ENCODE results near the gene LGALS8. TPM values are rescaled to one million over a fixed set of nuclear protein-coding genes. Genes with fewer than 3 reads are reported as not detected.

Gene LGALS8
- total and polyA plus RNA-seq, 2 donors (not counting 1 experiment from before 2014, with no cell fraction given), result 38.0 to 67.0 TPM

- no peak for DNase-seq
- no peak overlapping the region for H3K27ac Mint-ChIP-seq
- H3K4me2 ChIP-seq (replicated peaks; ENCODE audit: low read depth, low read length, poor library complexity, severe bottlenecking), result peak overlapping the region; percentile 47
Measured at GRCh38 chr1:236502579-236502971, 21.2 kb upstream of the LGALS8 start.

More at GRCh38 chr1:236502579-236502971, 21.2 kb upstream of the LGALS8 start:
- intact Hi-C loops (cut with micrococcal nuclease), result no loop called here
- H3K4me3 Mint-ChIP-seq, result no peak overlapping the region
- WGBS (ENCODE audit: insufficient coverage), result 63% methylated on average over 2 of the region's 2 CpGs
- Histone ChIP-seq H4K20me1 (ENCODE audit: control insufficient read depth, insufficient read depth, low read length, poor library complexity, severe bottlenecking) (no peaks in the 10 kb centered on the region), H3K36me3 (replicated peaks in 1 of 2; ENCODE audit: control extremely low read depth in 1 of 2, control insufficient read depth in 1 of 2, extremely low read depth in 1 of 2, insufficient read depth in 2 of 2, low read length in 1 of 2) (no peaks in the 10 kb centered on the region), H3K9me3 (ENCODE audit: control extremely low read depth in 1 of 3, control insufficient read depth in 2 of 3, insufficient read depth in 1 of 3, low read length in 2 of 3) (no peaks in the 10 kb centered on the region), H3K79me2 (ENCODE audit: control insufficient read depth, insufficient read depth, low read length) (no peaks in the 10 kb centered on the region), H3K4me1 (ENCODE audit: control insufficient read depth in 2 of 2, insufficient read depth in 2 of 2, low read length in 2 of 2) (peaks cover 9 to 12% of the 10 kb centered on the region in 2 donors), H3K27ac (ENCODE audit: low read length in 2 of 2) (no peak overlapping the region), H3K9ac (ENCODE audit: low read length) (no peak overlapping the region), H2AFZ (ENCODE audit: insufficient read depth, low read depth, low read length, poor library complexity, severe bottlenecking) (peak overlapping the region; percentile 39), H3K27me3 (replicated peaks in 1 of 4; ENCODE audit: control extremely low read depth in 1 of 4, control insufficient read depth in 3 of 4, insufficient read depth in 4 of 4, low read length in 3 of 4) (peaks cover 0 to under 1% (median 0%) of the 10 kb centered on the region in 4 experiments), H3K4me3 (ENCODE audit: control extremely low read depth in 1 of 5, extremely low read depth in 1 of 5, insufficient read depth in 1 of 5, low read depth in 2 of 5, low read length in 4 of 5) (no peak overlapping the region)
- no peak for ATAC-seq (ENCODE audit: low read depth)
- POLR2A ChIA-PET, result no interaction called here
- CTCF ChIA-PET, result no interaction called here
- H3K9me3 Mint-ChIP-seq (ENCODE audit: insufficient read depth), result no peaks in the 10 kb centered on the region
- H3K4me1 Mint-ChIP-seq, result peaks cover 12% of the 10 kb centered on the region
- H3K27me3 Mint-ChIP-seq, result peaks cover 7% of the 10 kb centered on the region
- TF ChIP-seq CTCF (IDR thresholded peaks at IDR 0.05) (peak; percentile 30), EZH2 (IDR thresholded peaks at IDR 0.05; ENCODE audit: borderline replicate concordance, insufficient read depth, low read depth, low read length, poor library complexity, severe bottlenecking) (no peak)
